Measurements from ENCODE around the gene NEDD4L.

- TF ChIP-seq CTCF (IDR thresholded peaks at IDR 0.05) (no peak), REST (IDR thresholded peaks at IDR 0.05; ENCODE audit: insufficient read depth in 1 of 2, low read depth in 2 of 2, low read length in 1 of 2) (no peak)
Measured at GRCh38 chr18:58386780-58387179, 342.8 kb downstream of the NEDD4L start.
